ENCODE data around the gene NELL2.

- TF ChIP-seq CTCF (conservative IDR thresholded peaks at IDR 0.05 in 1 of 2, IDR thresholded peaks at IDR 0.05 in 1 of 2; ENCODE audit: low read depth in 1 of 2, low read length in 2 of 2) (no peak), EZH2 (IDR thresholded peaks at IDR 0.05; ENCODE audit: low read length, missing control alignments) (no peak)
Observed at GRCh38 chr12:44915958-44916357, 39.8 kb upstream of the NELL2 start.
